Panc1 (cell line): Measurements from ENCODE around the gene ZNF76. TPM values are rescaled to one million over a fixed set of nuclear protein-coding genes. Genes with fewer than 3 reads are reported as not detected.

Experiments used
- ATAC-seq: fragments of 200-7000 bp; cut with Tn5 transposase; 2 replicates; pipeline ENCODE4 v1.9.1; 2020; ENCODE audit warnings: mild to moderate bottlenecking, moderate library complexity
- BruUV-seq: library from RNA; stranded (reverse); fragments of 400-500 nt; replicated peaks from 2 replicates; lab custom pipeline; 2021; lab: Mats Ljungman, UMichigan
- CTCF ChIA-PET: fragments of 300-600 bp; sonication (Branson Sonifier 250); formaldehyde crosslinking; loops from one replicate; lab custom pipeline; 2022; ENCODE audit warnings: antibody characterized with exemption; lab: Charles Lee
- POLR2A ChIA-PET: fragments of 300-600 bp; sonication (Branson Sonifier 250); formaldehyde crosslinking; loops from one replicate; lab custom pipeline; 2022; ENCODE audit warnings: antibody characterized with exemption; lab: Charles Lee
- DNase-seq: peaks from one replicate; pipeline ENCODE4 v3.0.0-alpha.2; 2010; ENCODE audit warnings: low read depth, low spot score
- H3K27ac ChIP-seq: 2 replicates; pipeline ENCODE4 v1.5.1; 2011; ENCODE audit warnings: mild to moderate bottlenecking, low read length, inconsistent platforms
- H3K27me3 ChIP-seq: fragments of 200-500 bp; sonication (Bioruptor generic); 2 replicates; pipeline ENCODE4 v1.6.0; 2014; ENCODE audit warnings: low read length, inconsistent platforms; ENCODE audit not compliant: control insufficient read depth, insufficient read depth
- H3K36me3 ChIP-seq: fragments of 200-500 bp; sonication (Bioruptor generic); 2 replicates; pipeline ENCODE4 v1.5.1; 2014; ENCODE audit warnings: inconsistent platforms, mild to moderate bottlenecking, low read length, moderate library complexity; ENCODE audit not compliant: control insufficient read depth, insufficient read depth
- H3K4me1 ChIP-seq: 2 replicates; pipeline ENCODE4 v1.5.1; 2011; ENCODE audit warnings: inconsistent platforms, mild to moderate bottlenecking, low read length, moderate library complexity; ENCODE audit not compliant: control insufficient read depth, insufficient read depth
- H3K4me3 ChIP-seq, 2 experiments: 2 replicates each; pipeline ENCODE4 v1.5.1; 2011 to 2012; ENCODE audit warnings: low read depth in 2 of 2, low read length in 2 of 2, mild to moderate bottlenecking in 2 of 2, inconsistent platforms in 1 of 2, moderate library complexity in 1 of 2
- H3K9me3 ChIP-seq: fragments of 200-500 bp; sonication (Bioruptor generic); 2 replicates; pipeline ENCODE4 v1.5.1; 2014; ENCODE audit warnings: low read depth, mild to moderate bottlenecking, inconsistent platforms, low read length, moderate library complexity; ENCODE audit not compliant: control insufficient read depth, insufficient read depth
- CTCF ChIP-seq: fragments of 450-650 bp; IDR thresholded peaks from 2 replicates; pipeline ENCODE4 v1.5.1; 2017; ENCODE audit warnings: mild to moderate bottlenecking
- POLR2AphosphoS5 ChIP-seq: IDR thresholded peaks from 2 replicates; pipeline ENCODE4 v1.6.1; 2012; ENCODE audit warnings: mild to moderate bottlenecking, low read depth, low read length, moderate library complexity
- REST ChIP-seq, 2 experiments: IDR thresholded peaks; 2 replicates each; pipeline ENCODE4 v1.6.1; 2011 to 2012; ENCODE audit warnings: low read depth in 2 of 2, control low read depth in 1 of 2, low read length in 1 of 2, mild to moderate bottlenecking in 1 of 2, moderate library complexity in 1 of 2; ENCODE audit not compliant: insufficient read depth in 1 of 2
- SIN3A ChIP-seq: IDR thresholded peaks from 2 replicates; pipeline ENCODE4 v1.6.1; 2012; ENCODE audit warnings: low read depth, mild to moderate bottlenecking, low read length, moderate library complexity, borderline replicate concordance; ENCODE audit not compliant: insufficient read depth
- TCF7L2 ChIP-seq: IDR thresholded peaks from 2 replicates; pipeline ENCODE4 v1.6.1; 2011; ENCODE audit warnings: mild to moderate bottlenecking, low read depth, low read length, inconsistent platforms
- in situ Hi-C: cut with HindIII; loops from 2 replicates; pipeline ENCODE4 v1.10.0; 2016; ENCODE audit warnings: low sequenced_read_pairs, low pct_unique_long_range_greater_than_20kb
- intact Hi-C: fragments of 100-400 bp; cut with micrococcal nuclease; formaldehyde crosslinking; loops from one replicate; pipeline ENCODE4 v1.10.0; 2022; ENCODE audit not compliant: unreplicated experiment
- total RNA-seq: library from RNA; stranded (reverse); gene quantifications from one replicate; pipeline ENCODE4 v1.2.1, GENCODE V29; 2021; ENCODE audit not compliant: unreplicated experiment

The ZNF76 gene
- total RNA-seq, 1 experiment from 2014 or later, result 41.5 TPM

GRCh38 chr6:35251949-35252348, 7.6 kb upstream of the ZNF76 start:
- intact Hi-C loops, result no loop called here
- ChIA-PET CTCF (no interaction called here), POLR2A (no interaction called here)
- Histone ChIP-seq H3K27ac (no peak overlapping the region), H3K27me3 (no peaks in the 10 kb centered on the region), H3K4me1 (no peaks in the 10 kb centered on the region), H3K9me3 (no peaks in the 10 kb centered on the region), H3K4me3 (no peak overlapping the region), H3K36me3 (no peaks in the 10 kb centered on the region)
- ATAC-seq (no peak), DNase-seq (no peak)
- in situ Hi-C loops, result no loop called here
- TF ChIP-seq SIN3A (no peak), POLR2AphosphoS5 (no peak), REST (IDR thresholded peaks at IDR 0.05; ENCODE audit: insufficient read depth in 1 of 2, low read depth in 2 of 2, low read length in 1 of 2) (no peak), TCF7L2 (no peak), CTCF (no peak)
- no TSS peak for BruUV-seq

GRCh38 chr6:35253249-35253648, 6.3 kb upstream of the ZNF76 start:
- ATAC-seq, result no peak
- peaks cover 8% of the 10 kb centered on the region; the same call in 1 of the 2 replicates for H3K4me1 ChIP-seq
- BruUV-seq, result no TSS peak
- TF ChIP-seq POLR2AphosphoS5 (no peak), SIN3A (no peak), REST (IDR thresholded peaks at IDR 0.05; ENCODE audit: insufficient read depth in 1 of 2, low read depth in 2 of 2, low read length in 1 of 2) (no peak), CTCF (no peak), TCF7L2 (no peak)
- in situ Hi-C loops (no loop called here), intact Hi-C loops (no loop called here)
- H3K4me3 ChIP-seq, result no peak overlapping the region
- H3K27me3 ChIP-seq, result no peaks in the 10 kb centered on the region
- H3K9me3 ChIP-seq, result no peaks in the 10 kb centered on the region
- ChIA-PET POLR2A (no interaction called here), CTCF (no interaction called here)
- H3K27ac ChIP-seq, result no peak overlapping the region
- DNase-seq, result no peak
- H3K36me3 ChIP-seq, result no peaks in the 10 kb centered on the region
